Panc1 (cell line): ENCODE data around the gene PTPRR. TPM values are rescaled to one million over a fixed set of nuclear protein-coding genes. Genes with fewer than 3 reads are reported as not detected.

Source experiments
- ATAC-seq: fragments of 200-7000 bp; cut with Tn5 transposase; 2 replicates; pipeline ENCODE4 v1.9.1; 2020; ENCODE audit warnings: mild to moderate bottlenecking, moderate library complexity
- BruUV-seq: library from RNA; stranded (reverse); fragments of 400-500 nt; replicated peaks from 2 replicates; lab custom pipeline; 2021; lab: Mats Ljungman, UMichigan
- CTCF ChIA-PET: fragments of 300-600 bp; sonication (Branson Sonifier 250); formaldehyde crosslinking; loops from one replicate; lab custom pipeline; 2022; ENCODE audit warnings: antibody characterized with exemption; lab: Charles Lee
- POLR2A ChIA-PET: fragments of 300-600 bp; sonication (Branson Sonifier 250); formaldehyde crosslinking; loops from one replicate; lab custom pipeline; 2022; ENCODE audit warnings: antibody characterized with exemption; lab: Charles Lee
- DNase-seq: peaks from one replicate; pipeline ENCODE4 v3.0.0-alpha.2; 2010; ENCODE audit warnings: low read depth, low spot score
- H3K27ac ChIP-seq: 2 replicates; pipeline ENCODE4 v1.5.1; 2011; ENCODE audit warnings: mild to moderate bottlenecking, low read length, inconsistent platforms
- H3K27me3 ChIP-seq: fragments of 200-500 bp; sonication (Bioruptor generic); 2 replicates; pipeline ENCODE4 v1.6.0; 2014; ENCODE audit warnings: low read length, inconsistent platforms; ENCODE audit not compliant: control insufficient read depth, insufficient read depth
- H3K36me3 ChIP-seq: fragments of 200-500 bp; sonication (Bioruptor generic); 2 replicates; pipeline ENCODE4 v1.5.1; 2014; ENCODE audit warnings: inconsistent platforms, mild to moderate bottlenecking, low read length, moderate library complexity; ENCODE audit not compliant: control insufficient read depth, insufficient read depth
- H3K4me1 ChIP-seq: 2 replicates; pipeline ENCODE4 v1.5.1; 2011; ENCODE audit warnings: inconsistent platforms, mild to moderate bottlenecking, low read length, moderate library complexity; ENCODE audit not compliant: control insufficient read depth, insufficient read depth
- H3K4me3 ChIP-seq, 2 experiments: 2 replicates each; pipeline ENCODE4 v1.5.1; 2011 to 2012; ENCODE audit warnings: low read depth in 2 of 2, low read length in 2 of 2, mild to moderate bottlenecking in 2 of 2, inconsistent platforms in 1 of 2, moderate library complexity in 1 of 2
- H3K9me3 ChIP-seq: fragments of 200-500 bp; sonication (Bioruptor generic); 2 replicates; pipeline ENCODE4 v1.5.1; 2014; ENCODE audit warnings: low read depth, mild to moderate bottlenecking, inconsistent platforms, low read length, moderate library complexity; ENCODE audit not compliant: control insufficient read depth, insufficient read depth
- CTCF ChIP-seq: fragments of 450-650 bp; IDR thresholded peaks from 2 replicates; pipeline ENCODE4 v1.5.1; 2017; ENCODE audit warnings: mild to moderate bottlenecking
- POLR2AphosphoS5 ChIP-seq: IDR thresholded peaks from 2 replicates; pipeline ENCODE4 v1.6.1; 2012; ENCODE audit warnings: mild to moderate bottlenecking, low read depth, low read length, moderate library complexity
- REST ChIP-seq, 2 experiments: IDR thresholded peaks; 2 replicates each; pipeline ENCODE4 v1.6.1; 2011 to 2012; ENCODE audit warnings: low read depth in 2 of 2, control low read depth in 1 of 2, low read length in 1 of 2, mild to moderate bottlenecking in 1 of 2, moderate library complexity in 1 of 2; ENCODE audit not compliant: insufficient read depth in 1 of 2
- SIN3A ChIP-seq: IDR thresholded peaks from 2 replicates; pipeline ENCODE4 v1.6.1; 2012; ENCODE audit warnings: low read depth, mild to moderate bottlenecking, low read length, moderate library complexity, borderline replicate concordance; ENCODE audit not compliant: insufficient read depth
- TCF7L2 ChIP-seq: IDR thresholded peaks from 2 replicates; pipeline ENCODE4 v1.6.1; 2011; ENCODE audit warnings: mild to moderate bottlenecking, low read depth, low read length, inconsistent platforms
- in situ Hi-C: cut with HindIII; loops from 2 replicates; pipeline ENCODE4 v1.10.0; 2016; ENCODE audit warnings: low sequenced_read_pairs, low pct_unique_long_range_greater_than_20kb
- intact Hi-C: fragments of 100-400 bp; cut with micrococcal nuclease; formaldehyde crosslinking; loops from one replicate; pipeline ENCODE4 v1.10.0; 2022; ENCODE audit not compliant: unreplicated experiment
- total RNA-seq: library from RNA; stranded (reverse); gene quantifications from one replicate; pipeline ENCODE4 v1.2.1, GENCODE V29; 2021; ENCODE audit not compliant: unreplicated experiment

Gene PTPRR
- total RNA-seq, 1 experiment from 2014 or later, result not detected

- no peaks in the 10 kb centered on the region; the same call in 1 of the 2 replicates for H3K27me3 ChIP-seq
- no peaks in the 10 kb centered on the region for H3K36me3 ChIP-seq
- H3K27ac ChIP-seq, result no peak overlapping the region
- TF ChIP-seq SIN3A (no peak), CTCF (no peak), TCF7L2 (no peak), REST (IDR thresholded peaks at IDR 0.05; ENCODE audit: insufficient read depth in 1 of 2, low read depth in 2 of 2, low read length in 1 of 2) (no peak)
- in situ Hi-C loops, result no loop called here
- no peaks in the 10 kb centered on the region for H3K4me1 ChIP-seq
- no TSS peak for BruUV-seq
- H3K9me3 ChIP-seq, result no peaks in the 10 kb centered on the region
- ChIA-PET POLR2A (no interaction called here), CTCF (no interaction called here)
- DNase-seq (no peak), ATAC-seq (no peak)
- no peak overlapping the region for H3K4me3 ChIP-seq
- intact Hi-C loops, result no loop called here
Observed at GRCh38 chr12:70925539-70925938, 5.0 kb upstream of the PTPRR start.

GRCh38 chr12:70920891-70921290 is 353 bp upstream of the PTPRR start:
- POLR2A ChIA-PET, result no interaction called here
- CTCF ChIA-PET, result no interaction called here
- Histone ChIP-seq H3K27ac (no peak overlapping the region), H3K36me3 (no peaks in the 10 kb centered on the region), H3K27me3 (peaks cover 2% of the 10 kb centered on the region), H3K9me3 (no peaks in the 10 kb centered on the region), H3K4me3 (no peak overlapping the region), H3K4me1 (no peaks in the 10 kb centered on the region)
- in situ Hi-C loops (no loop called here), intact Hi-C loops (no loop called here)
- ATAC-seq, result no peak
- TF ChIP-seq TCF7L2 (no peak), CTCF (no peak), REST (IDR thresholded peaks at IDR 0.05; ENCODE audit: insufficient read depth in 1 of 2, low read depth in 2 of 2, low read length in 1 of 2) (no peak), POLR2AphosphoS5 (no peak), SIN3A (no peak)
- no TSS peak for BruUV-seq
- no peak for DNase-seq
